ENCODE results near the gene ODC1.
"Not testable (repeated sequence)": the region's sequence is repeated elsewhere in the genome, so short reads cannot be mapped to it uniquely, and the experiment has no call there.

The ODC1 gene

DNA sequence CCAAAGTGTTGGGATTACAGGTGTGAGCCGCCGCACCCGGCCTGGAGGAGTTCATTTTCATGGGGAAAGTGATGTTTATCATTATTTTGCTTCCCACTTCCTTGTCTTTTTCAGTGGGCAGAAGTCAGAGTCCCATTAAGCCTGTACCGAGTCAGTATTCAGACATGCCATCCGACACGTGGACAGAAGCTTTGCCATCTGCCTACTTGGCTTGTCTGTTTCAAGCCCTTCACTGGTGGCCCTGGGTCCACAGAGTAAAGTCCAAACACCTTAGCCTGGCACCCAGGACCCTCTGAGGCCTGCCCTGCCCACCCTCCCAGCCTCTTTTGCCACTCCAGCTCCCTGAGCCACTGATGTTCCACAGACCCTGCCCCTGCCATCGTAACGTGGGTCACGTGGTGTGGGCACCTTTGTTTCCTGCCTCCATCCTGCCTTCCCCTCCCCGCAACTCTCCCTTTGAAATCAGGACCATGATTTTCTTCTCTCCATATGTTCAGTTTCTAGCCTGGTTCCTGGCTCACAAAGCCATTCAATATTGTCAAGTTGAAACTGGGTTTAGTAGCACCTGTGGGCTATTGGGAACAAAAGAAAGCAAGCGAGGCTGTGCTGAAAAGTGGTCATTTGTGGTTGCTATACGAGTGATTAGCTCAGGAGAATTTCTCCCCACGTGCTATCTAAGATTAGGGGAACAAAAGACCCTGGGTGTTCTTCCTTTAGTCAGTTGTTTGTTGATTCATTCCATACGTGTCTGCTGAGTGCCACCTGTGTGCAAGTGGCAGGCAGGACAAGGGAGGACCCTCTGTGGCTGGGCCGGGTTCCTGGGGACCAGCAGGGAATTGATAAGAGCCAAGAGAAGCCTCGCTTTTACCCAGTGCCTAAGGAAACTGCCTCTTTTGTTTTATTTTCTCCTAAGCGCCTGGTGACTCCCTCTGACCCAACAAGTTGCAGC, 5.1 kb upstream of the ODC1 start:
- DNase-seq (ENCODE audit: low read depth, low spot score) = no peak

- no peak for DNase-seq (ENCODE audit: low read depth, low spot score)
Observed at GRCh38 chr2:10452312-10452711, 4.2 kb upstream of the ODC1 start.

DNA sequence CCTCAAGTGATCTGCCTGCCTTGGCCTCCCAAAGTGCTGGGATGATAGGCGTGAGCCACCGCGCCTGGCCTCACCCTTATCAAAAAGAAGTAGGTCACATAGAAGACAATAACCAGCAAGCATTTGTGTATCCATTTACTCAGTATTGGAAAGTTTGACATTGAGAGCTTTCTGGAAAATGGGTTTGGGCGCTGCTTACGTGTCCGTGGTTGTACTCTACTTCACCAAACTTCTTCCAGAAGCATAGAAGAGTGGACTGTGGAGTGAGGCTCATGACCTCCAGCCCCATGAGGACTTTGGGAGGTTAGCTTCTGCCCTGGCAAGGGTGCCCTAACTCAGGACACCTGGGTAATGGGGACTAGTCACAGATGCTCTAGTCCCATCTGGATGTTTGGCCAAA, 3.7 kb upstream of the ODC1 start:
- no peak for DNase-seq (ENCODE audit: low read depth, low spot score)

- no peak for DNase-seq (ENCODE audit: low read depth, low spot score)
Observed at GRCh38 chr2:10449838-10450691, 1.9 kb upstream of the ODC1 start.

DNA sequence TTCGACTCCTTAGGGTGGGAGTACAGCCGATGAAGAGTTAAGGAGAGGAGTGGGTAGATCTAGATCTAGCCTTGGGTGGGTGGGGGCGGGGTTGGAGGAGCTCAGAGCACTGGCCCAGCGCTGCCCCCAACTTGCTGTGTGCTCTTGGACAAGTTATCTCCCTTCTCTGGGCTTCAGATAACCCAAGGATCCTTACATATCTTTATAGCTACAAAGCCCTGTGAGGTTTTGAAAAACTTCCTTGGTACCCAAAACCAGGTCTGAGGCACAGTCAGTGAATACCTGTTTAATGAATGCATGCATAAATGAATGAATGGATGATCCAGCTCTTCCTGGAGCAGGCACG, 1.3 kb upstream of the ODC1 start:
- DNase-seq (ENCODE audit: low read depth, low spot score) = no peak

DNA sequence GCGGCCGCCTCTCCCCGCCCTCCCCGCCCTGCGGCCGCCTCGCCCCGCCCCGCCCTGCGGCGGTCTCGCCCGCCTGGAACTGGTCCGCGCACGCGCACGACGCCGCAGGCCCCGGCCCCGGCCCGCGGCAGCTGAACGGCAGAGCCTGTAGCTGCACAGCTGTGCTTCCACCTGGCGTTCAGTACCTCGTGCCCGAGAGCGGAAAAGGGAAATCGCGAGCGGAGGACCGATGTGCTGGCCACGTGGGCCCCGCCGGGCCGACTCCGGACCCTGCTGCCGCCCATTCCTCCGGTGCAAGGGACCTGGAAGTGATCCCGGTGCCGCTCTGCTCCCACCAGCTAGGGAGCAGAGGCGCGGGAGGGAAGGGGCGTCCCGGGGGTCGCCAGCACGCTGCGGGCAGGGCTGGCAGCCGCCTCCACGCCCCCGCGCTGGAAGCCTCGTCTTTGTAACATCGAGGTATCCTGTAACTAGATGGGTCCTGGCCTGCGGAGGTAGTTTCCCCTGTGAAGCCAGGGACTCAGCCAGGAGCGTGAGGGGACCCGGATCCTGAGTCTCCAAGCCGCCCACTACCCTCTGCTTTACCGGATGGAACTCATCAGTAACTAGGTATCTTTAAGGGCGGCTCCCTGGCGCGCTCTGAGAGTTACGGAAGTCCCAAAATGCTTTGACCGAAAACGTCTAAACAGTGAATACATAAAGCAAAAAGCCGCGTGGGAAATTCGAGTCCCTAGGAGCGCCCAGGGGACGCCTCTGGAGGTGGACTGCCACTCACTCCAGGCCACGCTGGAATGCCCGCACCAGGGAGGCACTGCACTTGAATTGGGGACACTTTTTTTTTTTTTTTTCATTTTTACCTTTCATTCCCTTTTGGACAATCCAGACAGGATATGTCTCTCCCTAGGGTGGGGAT, 704 bp upstream of the ODC1 start:
- DNase-seq (ENCODE audit: low read depth, low spot score) = no peak

- DNase-seq (ENCODE audit: low read depth, low spot score) = no peak
Observed at GRCh38 chr2:10447300-10447894, 730 bp downstream of the ODC1 start.

- no peak for DNase-seq (ENCODE audit: low read depth, low spot score)
Observed at GRCh38 chr2:10446631-10447030, 1.5 kb downstream of the ODC1 start.

GRCh38 chr2:10444463-10444862, 3.7 kb downstream of the ODC1 start:
- DNase-seq (ENCODE audit: low read depth, low spot score) = no peak

GRCh38 chr2:10442469-10443126, 5.5 kb downstream of the ODC1 start:
- DNase-seq (ENCODE audit: low read depth, low spot score) = not testable (repeated sequence)

GRCh38 chr2:10441948-10442347, 6.2 kb downstream of the ODC1 start:
- DNase-seq (ENCODE audit: low read depth, low spot score) = no peak

DNA sequence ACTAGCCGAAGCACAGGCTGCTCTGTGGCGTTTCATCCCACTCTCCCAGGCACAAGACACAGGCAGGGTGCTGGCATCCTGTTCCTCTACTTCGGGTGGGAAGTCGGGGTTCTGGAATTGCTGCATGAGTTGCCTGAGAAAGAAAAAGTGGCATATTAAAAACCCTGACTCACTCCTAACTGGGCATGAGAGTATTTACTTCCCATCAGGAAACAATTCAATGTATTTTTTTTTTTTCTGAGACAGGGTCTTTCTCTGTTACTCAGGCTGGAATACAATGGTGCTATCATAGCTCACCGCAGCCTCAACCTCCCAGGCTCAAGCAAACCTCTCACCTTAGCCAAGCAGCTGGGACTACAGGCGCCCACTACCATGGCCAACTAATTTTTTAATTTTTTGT, 7.4 kb downstream of the ODC1 start:
- no peak for DNase-seq (ENCODE audit: low read depth, low spot score)

DNA sequence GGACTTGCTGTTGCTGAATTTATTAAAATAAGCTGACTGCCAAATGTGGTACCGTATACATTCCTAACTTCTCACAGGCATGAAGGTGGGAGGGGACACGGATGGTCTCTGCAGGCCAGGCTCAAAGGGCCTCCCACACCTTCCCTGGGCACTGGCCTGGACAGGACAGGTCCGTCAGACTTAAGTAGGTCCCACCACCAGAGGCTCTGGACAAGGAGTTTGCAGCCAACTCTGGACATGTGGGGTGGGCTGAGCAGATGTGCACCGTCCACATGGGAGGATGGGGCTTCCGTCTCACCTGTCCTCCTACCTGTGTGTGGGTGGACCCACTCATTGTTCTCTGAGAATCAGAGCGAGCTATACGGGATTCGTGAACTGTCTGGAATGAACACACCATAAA, 8.2 kb downstream of the ODC1 start:
- DNase-seq (ENCODE audit: low read depth, low spot score) = no peak

- DNase-seq (ENCODE audit: low read depth, low spot score) = no peak
Observed at GRCh38 chr2:10439185-10439879, 8.8 kb downstream of the ODC1 start.

GRCh38 chr2:10438688-10439087, 9.4 kb downstream of the ODC1 start:
- DNase-seq (ENCODE audit: low read depth, low spot score) = no peak

DNA sequence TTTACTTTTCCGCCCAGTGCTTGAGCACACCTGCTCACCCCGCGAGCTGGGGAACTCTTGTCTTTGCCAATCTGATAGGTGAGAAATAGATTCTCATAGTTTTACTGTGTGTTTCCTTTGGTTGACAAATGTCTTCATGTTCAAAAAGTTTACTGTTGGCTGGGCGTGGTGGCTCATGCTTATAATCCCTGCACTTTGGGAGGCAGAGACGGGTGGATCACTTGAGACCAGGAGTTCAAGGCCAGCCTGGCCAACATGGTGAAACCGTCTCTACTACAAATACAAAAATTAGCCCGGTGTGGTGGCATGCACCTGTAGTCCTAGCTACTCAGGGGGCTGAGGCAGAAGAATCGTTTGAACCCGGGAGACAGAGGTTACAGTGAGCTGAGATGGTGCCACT, 10.3 kb downstream of the ODC1 start:
- no peak for DNase-seq (ENCODE audit: low read depth, low spot score)

DNA sequence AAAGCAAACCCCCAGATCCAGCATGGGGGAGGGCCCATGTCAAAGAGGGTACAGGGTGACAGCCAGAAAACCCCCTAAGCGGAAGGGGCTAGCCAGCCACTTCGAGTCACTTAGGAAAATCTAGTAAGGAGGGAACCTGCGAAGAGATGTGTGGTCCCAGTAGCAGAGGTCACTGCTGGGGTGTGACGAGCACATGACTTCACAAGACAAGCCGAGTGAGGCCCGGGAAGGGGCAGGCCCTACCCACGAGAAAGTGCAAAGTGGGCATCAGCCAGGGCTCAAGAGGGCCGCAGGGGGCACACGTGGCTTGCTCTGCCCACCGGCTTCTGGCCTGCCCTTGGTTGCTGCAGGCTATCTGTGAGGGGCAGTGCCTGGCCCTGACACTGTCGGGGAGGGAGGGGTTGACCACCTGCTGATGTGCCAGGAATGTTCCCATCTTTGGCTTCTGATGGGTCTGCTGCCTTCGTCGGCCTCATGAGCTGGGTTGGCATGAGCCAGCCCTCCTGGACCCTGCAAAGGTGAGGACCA, 11.5 kb downstream of the ODC1 start:
- DNase-seq (ENCODE audit: low read depth, low spot score) = no peak

- no peak for DNase-seq (ENCODE audit: low read depth, low spot score)
Observed at GRCh38 chr2:10435820-10436204, 12.3 kb downstream of the ODC1 start.

- DNase-seq (ENCODE audit: low read depth, low spot score) = no peak
Observed at GRCh38 chr2:10434886-10435819, 13.0 kb downstream of the ODC1 start.
